ENCODE results near the gene TNS3.

Gene TNS3

DNA sequence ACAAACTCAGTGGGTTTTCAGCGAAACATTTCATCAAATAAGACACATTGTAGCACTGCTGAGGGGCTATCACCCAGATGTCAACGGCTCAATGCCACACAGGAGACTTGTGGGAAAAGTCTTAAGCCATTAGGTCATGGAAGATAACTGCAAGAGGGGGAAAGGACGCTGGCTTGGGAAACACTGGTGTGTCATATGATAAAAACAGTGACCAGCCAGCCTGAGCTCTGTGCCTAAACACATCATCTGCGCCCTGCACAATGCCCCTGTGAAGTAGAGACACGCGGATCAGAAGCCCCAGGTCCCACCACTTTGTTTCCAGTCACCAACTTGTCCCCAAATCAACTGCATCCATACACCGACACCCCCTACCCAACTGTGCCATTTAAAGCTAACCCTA is 116.7 kb downstream of the TNS3 start:
- no peak for DNase-seq

DNA sequence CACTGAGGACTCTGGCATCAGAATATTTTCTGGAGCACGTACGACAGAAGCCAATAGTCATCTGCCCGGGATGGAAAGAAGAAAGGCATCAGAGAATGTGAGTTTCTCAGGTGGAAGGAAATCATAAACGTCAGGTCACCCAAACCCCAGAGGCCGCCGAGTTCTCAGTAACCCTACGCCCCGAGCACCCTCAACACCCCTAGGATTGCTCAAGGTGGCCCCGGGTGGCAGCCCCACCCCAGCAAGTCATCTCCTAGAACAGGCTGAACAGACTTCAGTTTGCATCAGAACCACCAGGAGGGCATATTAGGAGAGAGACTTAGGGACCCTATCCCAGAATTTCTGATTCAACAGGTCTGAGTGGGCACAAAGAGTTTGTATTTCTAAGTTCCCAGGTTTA is 117.6 kb downstream of the TNS3 start:
- DNase-seq = no peak

DNA sequence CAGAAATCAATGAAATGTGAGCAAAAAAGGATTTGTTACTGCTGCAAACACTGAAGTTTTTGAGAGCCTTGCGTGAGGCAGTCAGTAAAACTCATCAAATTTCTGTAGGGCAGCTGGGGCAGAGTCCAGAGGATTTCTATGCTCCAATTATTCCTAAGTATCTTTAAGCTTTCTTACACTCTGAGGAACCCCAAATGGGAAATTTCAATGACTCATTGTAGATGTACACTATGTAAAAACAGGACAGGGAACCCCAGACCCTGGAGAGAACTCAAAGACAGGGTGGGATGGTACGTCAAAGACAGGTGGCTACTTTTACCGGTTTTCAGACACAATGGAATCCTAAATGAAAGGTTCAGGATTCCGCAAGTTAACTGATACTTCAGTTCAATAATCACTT is 120.2 kb downstream of the TNS3 start:
- no peak for DNase-seq

DNA sequence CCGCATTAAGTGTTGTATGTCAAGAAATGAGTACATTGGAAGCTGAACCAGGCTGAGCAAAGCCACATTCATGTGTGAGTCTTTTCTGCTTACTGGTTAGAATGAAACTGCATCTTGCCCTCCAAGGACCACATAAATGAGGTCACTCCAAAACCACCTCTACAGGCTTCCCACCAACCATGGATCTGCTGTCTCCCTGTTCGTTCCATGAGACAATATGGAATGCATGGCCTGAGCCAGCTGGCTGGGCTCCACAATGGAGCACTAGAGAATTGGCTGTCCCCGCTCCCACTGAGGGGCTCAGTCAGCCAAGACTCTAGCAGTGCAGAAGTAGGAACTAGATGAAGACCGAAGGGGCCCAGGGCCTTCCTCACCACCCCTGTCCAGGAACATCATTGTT is 120.8 kb downstream of the TNS3 start:
- no peak for DNase-seq

DNA sequence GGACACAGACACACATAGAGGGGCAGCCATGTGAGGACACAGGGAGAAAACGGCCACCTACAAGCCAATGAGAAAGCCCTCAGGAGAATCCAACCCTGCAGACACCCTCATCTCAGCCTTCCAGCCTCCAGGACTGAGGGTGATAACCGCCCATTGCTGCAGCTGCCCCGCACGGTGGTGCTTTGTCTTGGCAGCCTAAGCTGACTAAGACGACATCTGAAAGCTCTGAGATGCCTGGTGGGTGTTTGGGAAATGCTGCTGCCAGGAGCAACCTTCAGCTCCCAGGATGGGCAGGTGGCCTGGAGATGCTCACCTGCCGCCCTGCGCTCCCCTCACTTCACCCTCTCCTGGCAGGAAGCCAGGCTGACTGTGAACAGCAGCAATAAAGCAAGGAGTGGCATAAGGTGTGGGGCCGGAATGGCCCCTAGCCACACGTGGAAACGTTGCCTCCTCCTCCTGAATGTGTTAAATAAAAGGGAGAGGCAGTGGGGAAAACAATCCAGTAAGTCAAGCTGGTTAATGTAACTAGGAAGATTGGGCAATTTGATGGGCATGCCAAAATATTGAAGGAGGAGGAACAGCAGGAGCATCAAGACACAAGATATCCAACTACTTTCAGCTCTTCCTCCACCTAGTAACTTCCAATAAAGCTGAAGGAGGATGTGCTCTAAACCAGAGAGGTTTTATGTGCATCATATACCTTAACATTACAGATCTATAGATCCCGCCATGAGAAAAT is 121.5 kb downstream of the TNS3 start:
- DNase-seq = no peak

DNA sequence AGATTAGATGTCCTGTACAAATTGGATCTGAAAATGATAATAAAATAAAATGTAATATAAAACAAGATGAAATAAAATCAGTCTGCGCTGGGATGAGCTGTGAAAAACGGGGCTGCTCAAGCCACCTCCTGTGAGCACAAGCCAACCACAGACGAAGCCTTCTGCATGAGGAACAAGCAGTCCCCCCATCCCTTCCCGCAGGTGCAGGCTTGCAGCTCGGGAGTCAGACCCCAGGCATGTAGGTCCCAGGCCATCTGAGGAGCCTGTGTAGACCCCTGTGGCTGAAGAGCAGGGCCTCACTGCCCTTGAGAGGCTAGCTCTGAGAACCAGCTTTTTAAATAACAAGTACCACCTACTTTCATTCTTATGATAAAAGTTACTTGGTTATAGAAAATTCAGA is 123.4 kb downstream of the TNS3 start:
- no peak for DNase-seq

DNA sequence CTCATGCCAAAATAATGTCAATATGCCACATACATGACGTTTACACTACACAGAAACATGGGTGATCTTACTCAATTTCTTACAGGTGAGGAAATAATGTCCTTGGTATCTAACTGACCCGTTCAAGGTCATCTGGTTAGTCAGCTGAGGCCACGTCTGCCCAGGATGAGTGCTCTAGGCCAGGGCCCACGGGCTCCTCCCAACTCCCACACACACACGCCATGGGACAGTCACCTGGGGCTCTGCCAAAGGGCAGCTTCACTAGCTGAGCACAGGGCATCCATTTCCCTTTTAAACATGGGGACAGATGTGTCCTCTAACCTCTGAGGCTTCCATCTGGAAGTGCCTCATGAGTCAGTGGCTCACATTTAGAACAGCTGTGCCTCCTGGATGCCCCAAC is 123.9 kb downstream of the TNS3 start:
- DNase-seq = no peak

DNA sequence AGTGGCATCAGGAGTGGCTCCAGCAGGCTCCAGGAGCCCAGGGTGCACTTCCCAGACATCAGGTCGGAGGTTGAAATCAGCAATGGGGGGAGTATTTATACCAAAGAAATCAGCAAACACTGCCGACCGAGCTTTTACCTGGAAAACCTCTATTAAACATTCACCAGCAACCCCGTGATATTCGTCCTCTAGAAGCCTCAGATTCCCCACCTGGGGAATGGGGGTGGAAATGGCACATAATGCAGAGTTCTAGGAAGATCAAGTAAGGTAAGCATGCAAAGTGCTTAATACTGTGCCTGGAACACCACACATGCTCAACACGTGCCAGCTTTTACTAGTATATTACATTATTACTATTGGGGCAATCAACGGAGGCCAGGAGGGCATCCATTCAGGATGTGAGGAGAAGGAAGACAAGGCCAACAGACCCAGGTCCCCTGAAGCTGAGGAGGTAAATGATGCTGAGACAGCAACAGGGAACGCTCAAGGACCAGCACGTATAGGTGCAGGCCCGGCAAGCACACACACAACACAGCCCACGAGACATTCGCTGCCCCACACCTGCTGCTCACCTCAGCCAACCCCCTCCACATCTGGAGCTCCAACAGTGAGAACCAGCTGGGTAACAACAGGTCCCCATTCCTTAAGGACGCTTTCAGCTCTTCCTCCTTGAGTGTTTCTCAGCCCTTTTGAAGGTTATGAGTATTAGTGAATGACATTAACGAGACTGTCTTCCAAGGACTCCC is 125.5 kb downstream of the TNS3 start:
- no peak for DNase-seq

DNA sequence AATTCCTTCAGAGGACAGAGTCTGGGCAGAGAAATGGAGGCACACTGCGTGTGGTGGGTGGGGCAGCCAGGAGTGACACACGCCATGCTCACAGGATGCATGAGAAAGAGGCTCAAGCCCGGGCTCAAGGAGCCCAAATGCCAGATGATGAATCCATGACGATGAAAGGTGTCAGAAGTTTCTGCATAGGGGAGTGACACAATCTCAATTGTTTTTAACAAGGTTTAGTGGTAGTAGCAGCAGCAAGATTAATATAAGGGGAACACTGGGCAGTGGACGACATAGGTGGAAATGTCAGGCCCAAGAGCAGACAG is 126.1 kb downstream of the TNS3 start:
- DNase-seq = no peak

DNA sequence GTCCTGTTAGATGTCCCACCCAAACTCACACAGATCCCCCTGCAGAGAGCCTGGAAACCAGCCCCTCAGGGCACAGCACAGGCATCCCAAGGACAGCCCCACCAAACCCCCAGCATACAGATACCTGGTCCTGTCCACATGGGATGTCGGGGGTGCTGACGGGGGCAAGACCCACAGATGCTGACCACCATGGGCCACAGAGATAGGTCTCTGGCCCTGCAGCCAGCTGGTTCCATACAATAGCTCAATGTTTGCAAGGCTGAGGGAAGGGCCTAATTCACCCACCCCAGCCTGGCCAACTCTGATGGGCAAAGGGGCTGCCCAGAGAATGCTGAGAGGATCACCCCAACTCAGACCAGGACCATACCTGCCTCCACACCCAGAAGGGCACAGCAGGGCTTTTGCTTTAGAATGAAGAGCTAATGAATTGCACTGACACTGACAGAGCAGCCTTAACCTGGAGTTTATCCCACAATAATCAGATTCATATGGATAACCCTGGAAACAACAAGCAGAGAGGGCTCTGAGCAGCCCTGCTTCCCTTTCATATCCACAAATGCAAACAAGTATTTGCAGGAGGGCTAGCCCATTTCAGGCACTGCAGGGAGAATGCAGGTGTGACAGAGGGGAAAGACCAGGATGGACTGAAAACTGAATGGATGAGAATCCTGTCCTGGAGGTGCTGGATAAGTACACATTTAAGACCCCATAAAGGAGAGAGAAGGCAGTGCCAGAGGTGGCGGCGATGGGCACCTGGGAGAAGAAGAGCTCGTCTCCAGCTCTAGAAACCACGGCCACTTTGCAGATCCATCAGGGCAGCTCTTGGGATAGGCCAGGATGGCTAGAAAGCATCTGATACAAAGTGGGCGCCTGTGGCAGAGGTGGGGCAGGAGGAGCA is 126.7 kb downstream of the TNS3 start:
- no peak for DNase-seq

DNA sequence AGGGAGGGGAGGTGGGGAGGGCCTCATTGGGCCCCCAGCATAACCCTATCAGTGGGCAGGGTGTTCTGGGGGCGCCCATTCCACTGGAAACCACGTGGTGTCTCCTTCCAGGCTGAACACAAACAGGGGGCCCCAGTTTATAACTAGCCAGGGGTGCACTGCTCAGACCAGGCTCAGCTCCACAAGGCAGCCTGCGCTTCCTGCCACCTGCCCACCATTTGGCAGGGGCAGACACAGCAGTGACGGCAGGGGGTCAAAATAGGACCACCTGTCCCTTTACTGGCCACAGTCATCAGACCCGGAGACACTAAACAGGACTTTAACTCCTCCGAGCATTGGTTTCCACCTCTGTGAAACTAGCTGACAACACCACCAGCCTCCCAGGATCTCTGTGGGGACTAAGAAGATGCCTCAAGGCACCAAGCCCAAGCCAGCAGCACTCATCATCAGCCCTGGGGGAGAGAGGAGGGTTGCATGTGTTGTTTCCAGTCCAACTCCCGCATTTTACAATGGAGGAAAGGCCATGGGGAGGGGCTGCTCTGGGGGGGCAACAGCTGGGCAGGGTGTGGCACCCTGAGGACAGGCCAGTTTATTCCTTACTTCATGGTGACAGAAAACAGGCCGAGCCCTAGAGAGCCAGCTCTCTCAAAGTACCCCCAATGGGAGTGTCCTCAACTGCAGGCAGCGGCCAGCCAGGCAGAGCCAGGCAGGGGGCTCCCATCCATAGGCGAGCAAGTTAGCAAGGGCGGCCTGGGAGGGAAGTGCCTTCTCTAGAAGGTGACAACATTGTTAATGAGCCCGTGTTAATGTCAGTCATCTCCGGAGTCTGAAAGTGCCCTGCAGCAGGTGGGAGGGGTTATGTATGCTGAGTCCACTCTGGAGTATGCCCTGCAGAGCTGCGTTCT is 127.6 kb downstream of the TNS3 start:
- DNase-seq = no peak

DNA sequence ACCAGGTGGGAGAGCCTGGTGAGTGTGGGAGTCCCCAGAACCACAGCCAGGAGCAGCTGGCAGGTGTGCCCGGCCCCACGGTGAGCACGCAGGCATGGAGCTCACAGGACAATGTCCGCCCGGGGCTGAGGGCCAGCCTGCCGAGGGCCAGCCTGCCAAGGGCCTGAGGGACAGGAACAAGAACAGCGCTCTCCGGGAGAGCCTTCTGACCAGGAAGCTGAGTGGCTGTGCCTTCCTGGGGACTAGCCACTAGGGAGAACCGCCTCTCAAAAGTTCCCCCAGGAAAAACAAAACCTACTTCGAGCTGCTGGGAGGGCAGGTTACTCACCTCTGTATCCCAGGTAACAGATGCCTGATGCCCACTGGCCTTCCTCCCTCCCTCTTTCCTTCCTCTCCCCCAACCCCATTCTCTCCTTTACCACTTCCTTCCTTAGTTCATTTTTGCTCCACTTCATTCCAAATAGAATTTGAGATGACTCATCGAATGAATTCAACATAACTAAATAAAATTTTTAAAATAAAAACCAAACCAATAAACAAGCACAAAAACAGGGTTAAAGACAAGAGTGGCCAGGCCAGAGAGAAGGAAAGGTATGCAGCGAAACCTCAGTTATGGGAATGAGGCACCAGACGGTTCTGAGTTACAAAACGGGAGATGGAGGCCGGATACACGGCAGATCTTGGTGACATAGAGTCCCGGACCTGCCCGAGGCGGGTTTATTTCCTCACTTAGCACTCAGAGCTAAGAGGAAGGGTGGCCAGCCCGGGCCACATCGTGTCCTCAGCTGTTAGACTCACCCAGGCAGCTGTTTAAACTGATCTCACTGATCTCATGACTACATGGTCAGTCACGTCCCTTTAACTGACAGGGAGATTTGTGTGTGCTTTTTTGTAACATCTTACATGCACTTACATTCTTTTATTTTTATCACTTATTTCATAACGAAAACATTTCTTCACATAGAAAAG is 128.5 kb downstream of the TNS3 start:
- no peak for DNase-seq

DNA sequence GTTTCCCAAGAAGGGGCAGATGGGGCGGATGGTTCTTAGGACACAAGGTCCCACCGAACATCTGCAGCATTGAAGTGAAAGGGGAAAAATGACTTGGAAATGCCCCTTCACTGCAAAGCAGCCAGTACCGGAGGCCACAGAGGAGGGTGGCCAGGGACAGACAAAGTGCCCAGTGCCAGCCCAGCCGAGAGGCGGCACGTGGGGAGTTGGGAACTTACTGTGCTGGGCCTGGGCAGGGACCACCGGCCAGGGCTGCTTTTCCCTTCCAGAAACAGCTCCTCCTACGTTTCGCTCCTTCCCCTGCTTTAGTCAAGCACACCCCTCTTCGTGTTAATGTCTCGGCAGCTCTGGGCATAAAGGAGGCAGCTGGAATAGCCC is 129.2 kb downstream of the TNS3 start:
- DNase-seq = no peak

DNA sequence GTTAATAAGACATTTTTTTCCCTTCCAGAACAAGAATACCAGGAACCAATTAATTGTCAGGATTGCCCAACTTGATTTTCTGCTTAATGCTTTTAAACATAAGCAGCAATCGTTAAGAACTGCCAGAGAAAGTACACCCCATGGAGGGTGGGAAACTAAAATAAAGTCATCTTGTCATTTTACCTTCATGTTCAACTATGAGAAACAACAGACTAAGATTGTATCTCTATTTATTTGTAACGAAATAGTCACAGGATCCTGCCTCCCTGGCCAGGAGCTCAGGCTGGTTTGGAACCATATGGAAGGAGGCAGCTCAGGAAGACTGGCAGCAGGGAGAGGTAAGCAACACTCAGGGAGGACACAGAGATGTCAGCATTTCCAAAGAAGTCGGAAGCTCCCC is 129.6 kb downstream of the TNS3 start:
- no peak for DNase-seq

DNA sequence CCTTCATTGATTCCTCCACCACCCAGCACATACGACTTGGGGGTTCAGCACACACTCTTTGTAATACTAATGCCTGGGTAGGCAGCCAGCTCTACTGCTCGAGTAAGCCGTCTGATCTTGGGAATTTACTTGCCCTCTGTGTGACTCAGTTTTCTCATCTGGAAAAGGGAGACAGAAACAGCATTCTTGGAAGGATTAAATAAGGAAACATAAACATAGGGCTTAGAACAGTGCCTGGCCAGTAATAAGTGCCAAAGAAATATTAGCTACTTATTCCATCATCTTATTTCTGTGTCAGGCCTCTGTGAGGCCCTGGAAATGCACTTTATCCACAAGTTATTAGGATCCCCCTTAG is 130.1 kb downstream of the TNS3 start:
- DNase-seq = no peak

DNA sequence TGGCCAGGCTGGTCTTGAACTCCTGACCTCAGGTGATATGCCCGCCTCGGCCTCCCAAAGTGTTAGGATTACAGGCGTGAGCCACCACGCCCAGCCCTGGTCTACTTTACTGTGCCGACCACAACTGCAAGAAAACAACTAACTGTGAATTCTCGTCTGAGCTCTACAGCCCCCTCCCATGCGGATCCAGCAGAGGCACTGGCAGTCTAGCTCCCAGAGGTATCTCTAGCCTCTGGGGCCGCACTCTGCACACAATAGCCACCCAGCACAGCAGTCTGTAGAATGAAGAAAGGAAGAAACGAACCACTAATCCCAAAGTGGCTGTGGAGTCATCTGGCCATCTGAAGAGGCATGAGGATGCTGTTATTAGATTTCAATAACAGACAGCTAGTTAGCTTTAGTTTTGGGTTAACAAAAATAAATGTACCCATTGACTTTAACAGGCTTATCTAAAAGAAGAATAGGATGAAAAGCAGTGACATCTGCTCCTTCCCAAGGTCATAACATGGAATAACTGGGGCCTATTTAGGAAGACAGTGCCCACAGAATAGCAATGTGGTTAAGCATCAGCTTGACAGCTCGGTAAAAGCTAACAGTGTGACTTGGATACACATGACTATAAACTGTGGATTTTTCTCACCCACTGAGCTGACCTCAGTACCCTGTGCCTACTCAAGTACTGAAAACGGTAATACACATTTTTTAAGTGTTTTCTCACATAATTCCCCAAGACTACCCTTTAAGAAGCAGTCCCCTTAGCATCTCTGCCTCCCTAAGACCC is 131.9 kb downstream of the TNS3 start:
- DNase-seq = no peak

DNA sequence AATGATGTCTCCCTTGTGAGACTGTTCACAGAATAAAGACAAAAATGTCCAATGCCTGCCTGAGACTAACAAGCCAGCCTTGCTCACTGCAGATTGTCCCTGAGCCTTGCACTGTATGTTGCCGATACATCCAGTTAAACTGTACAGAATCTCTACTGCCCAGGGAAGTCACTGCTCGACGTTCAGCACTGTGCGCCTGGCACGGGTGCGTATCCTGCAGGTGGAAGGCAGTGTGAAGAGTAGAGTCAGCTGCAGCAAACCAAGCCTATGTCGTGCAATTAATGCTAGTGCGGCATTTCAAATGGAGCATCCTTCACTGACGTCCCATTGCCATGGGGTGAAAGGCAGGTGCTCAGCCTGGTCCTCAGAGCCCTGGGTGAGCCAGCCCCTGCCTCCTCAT is 132.9 kb downstream of the TNS3 start:
- no peak for DNase-seq

DNA sequence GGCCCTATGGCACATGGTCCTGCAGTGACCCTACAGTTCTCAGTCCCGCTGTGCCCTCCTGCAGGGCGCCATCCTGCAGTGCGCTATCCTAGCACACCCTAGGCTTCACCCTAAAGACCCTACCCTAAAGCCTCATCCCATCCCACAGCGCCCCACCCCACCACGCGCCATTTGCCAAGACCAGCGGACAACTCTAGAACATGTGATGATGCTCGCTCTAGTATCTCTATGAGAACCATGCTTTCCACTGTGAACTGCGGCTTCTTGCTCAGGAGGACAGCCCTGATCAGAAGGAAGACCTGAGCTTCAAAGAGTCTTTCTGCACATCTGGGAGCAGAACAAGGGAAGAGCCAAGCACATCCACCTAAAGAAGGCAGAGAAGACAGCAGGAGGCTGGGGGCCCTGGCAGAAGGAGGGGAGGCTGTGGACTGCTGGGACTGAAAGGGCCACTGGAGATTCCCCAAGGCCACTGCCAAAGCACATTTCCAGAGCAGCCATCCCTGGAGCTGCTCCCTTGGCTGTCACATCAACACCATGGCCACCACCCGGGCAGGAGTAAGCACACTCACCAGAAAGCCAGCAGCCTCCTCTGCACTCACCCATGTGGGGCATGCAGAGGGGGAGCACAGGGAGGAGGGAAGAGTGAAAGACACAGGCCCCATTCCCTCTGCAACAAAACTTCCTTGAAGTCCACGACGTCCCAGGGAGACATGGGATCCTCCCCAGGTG is 134.1 kb downstream of the TNS3 start:
- no peak for DNase-seq

DNA sequence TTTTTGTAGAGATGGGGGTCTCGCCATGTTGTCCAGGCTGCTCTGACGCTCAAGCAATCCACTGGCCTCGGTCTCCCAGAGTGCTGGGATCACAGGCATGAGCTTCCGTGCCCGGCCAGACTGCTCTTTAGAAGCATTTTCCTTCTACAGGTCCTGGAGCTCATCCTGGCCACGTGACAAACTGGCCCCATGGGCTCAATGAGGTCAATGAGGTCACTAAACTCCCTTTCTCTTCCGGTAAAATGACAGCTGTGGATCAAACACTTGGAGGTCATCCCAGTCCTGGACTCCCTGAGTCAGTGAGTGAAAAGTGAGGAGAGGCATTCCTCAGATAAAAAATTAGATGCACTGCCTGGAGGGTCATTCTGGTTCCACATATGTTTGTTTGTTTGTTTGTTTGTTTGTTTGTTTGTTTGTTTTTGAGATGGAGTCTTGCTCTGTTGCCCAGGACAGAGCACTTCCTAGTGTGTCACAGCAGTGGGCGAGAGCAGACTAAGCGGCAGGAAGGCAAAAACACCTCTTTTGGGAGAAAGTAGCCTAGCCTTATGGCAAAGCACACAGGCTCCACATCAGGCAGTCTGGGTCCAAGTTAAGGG is 134.9 kb downstream of the TNS3 start:
- no peak for DNase-seq
